H1 (cell line): ENCODE measurements around the gene S100A16. TPM values are rescaled to one million over a fixed set of nuclear protein-coding genes. Genes with fewer than 3 reads are reported as not detected.
A peak's percentile ranks its signal among the peaks of the same experiment; 100 is the strongest.

Experiments
- CTCF ChIA-PET: fragments of 300-600 bp; sonication (Branson Sonifier 250); formaldehyde crosslinking; loops from one replicate; lab custom pipeline; 2021; ENCODE audit not compliant: partially characterized antibody; lab: Charles Lee
- POLR2A ChIA-PET: fragments of 300-600 bp; sonication (Branson Sonifier 250); formaldehyde crosslinking; loops from one replicate; lab custom pipeline; 2021; ENCODE audit warnings: inconsistent platforms; ENCODE audit not compliant: partially characterized antibody; lab: Charles Lee
- DNase-seq, 2 experiments: peaks; one replicate each; pipeline versions ENCODE4 v3.0.0 to v3.0.0-alpha.2; 2010 to 2022; ENCODE audit warnings: low spot score in 2 of 2, low read depth in 1 of 2, mixed read lengths in 1 of 2
- FAIRE-seq: peaks from 2 replicates; lab custom pipeline; 2011; peaks lifted over from hg19 to GRCh38; lab: Jason Lieb, UNC
- H2AFZ ChIP-seq: 2 replicates; pipeline ENCODE4 v1.8.1; 2012; ENCODE audit warnings: low read length, inconsistent platforms
- H2AK5ac ChIP-seq: 2 replicates; pipeline ENCODE4 v1.6.1; 2013; ENCODE audit warnings: low read depth, low read length
- H2BK120ac ChIP-seq: replicated peaks from 2 replicates; pipeline ENCODE3; 2013; ENCODE audit warnings: low read depth, low read length, inconsistent platforms
- H2BK12ac ChIP-seq: 2 replicates; pipeline ENCODE4 v1.6.1; 2013; ENCODE audit warnings: low read depth, low read length
- H2BK15ac ChIP-seq: 2 replicates; pipeline ENCODE4 v1.6.1; 2013; ENCODE audit warnings: low read length
- H2BK20ac ChIP-seq: 2 replicates; pipeline ENCODE4 v1.6.1; 2013; ENCODE audit warnings: low read length
- H2BK5ac ChIP-seq: 2 replicates; pipeline ENCODE4 v1.6.1; 2013; ENCODE audit warnings: low read depth, low read length
- H3K14ac ChIP-seq: 2 replicates; pipeline ENCODE4 v1.6.1; 2013; ENCODE audit warnings: inconsistent platforms; ENCODE audit not compliant: insufficient read length
- H3K18ac ChIP-seq: 2 replicates; pipeline ENCODE4 v1.6.1; 2013; ENCODE audit warnings: low read length; ENCODE audit errors: extremely low read depth
- H3K23ac ChIP-seq: 2 replicates; pipeline ENCODE4 v1.6.1; 2013; ENCODE audit warnings: inconsistent platforms; ENCODE audit not compliant: insufficient read length
- H3K23me2 ChIP-seq: 2 replicates; pipeline ENCODE4 v1.6.1; 2013; ENCODE audit warnings: low read depth, low read length
- H3K27ac ChIP-seq: 2 replicates; pipeline ENCODE4 v1.6.1; 2011; ENCODE audit warnings: low read depth, low read length, inconsistent platforms
- H3K27me3 ChIP-seq, 4 experiments: replicated peaks in 1 of 4; 1 replicate in 1 of 4; 2 replicates in 3 of 4; pipeline versions ENCODE4 v1.6.1 to v1.8.1; 2011 to 2013; ENCODE audit warnings: low read length in 3 of 4, mild to moderate bottlenecking in 3 of 4, inconsistent platforms in 2 of 4, mixed read lengths in 2 of 4, moderate library complexity in 1 of 4; ENCODE audit not compliant: control insufficient read depth in 3 of 4, insufficient read depth in 3 of 4; ENCODE audit errors: extremely low read depth in 1 of 4
- H3K36me3 ChIP-seq, 4 experiments: 2 replicates each; pipeline versions ENCODE4 v1.6.1 to v1.8.1; 2011 to 2013; ENCODE audit warnings: mild to moderate bottlenecking in 4 of 4, low read length in 3 of 4, moderate library complexity in 2 of 4, control low read depth in 1 of 4, inconsistent platforms in 1 of 4; ENCODE audit not compliant: insufficient read depth in 4 of 4, control insufficient read depth in 2 of 4
- H3K4ac ChIP-seq: replicated peaks from 2 replicates; pipeline ENCODE3; 2013; ENCODE audit warnings: low read length, low read depth, mixed read lengths, inconsistent platforms; ENCODE audit not compliant: insufficient read length
- H3K4me1 ChIP-seq, 4 experiments: replicated peaks in 1 of 4; 1 replicate in 1 of 4; 2 replicates in 3 of 4; pipeline versions ENCODE4 v1.6.1 to v1.8.1; 2011 to 2013; ENCODE audit warnings: low read length in 3 of 4, inconsistent platforms in 2 of 4, mixed read lengths in 1 of 4; ENCODE audit not compliant: insufficient read depth in 4 of 4, control insufficient read depth in 3 of 4
- H3K4me2 ChIP-seq, 2 experiments: 2 replicates each; pipeline versions ENCODE4 v1.6.1 to v1.8.1; 2011 to 2013; ENCODE audit warnings: low read depth in 2 of 2, low read length in 2 of 2, control low read depth in 1 of 2, inconsistent platforms in 1 of 2, mild to moderate bottlenecking in 1 of 2; ENCODE audit not compliant: insufficient read depth in 1 of 2
- H3K4me3 ChIP-seq, 4 experiments: fragments of 200-600, 300-600 bp in 1 of 4; sonication (generic), shearing (Covaris generic), sonication (Bioruptor Twin) in 1 of 4; 2 replicates each; pipeline versions ENCODE4 v1.5.1 to v1.8.1; 2011 to 2016; ENCODE audit warnings: low read length in 4 of 4, low read depth in 3 of 4, control low read depth in 2 of 4, inconsistent platforms in 2 of 4, mild to moderate bottlenecking in 2 of 4, mixed read lengths in 1 of 4, moderate library complexity in 1 of 4; ENCODE audit not compliant: insufficient read depth in 2 of 4; ENCODE audit errors: extremely low read depth in 1 of 4
- H3K56ac ChIP-seq: replicated peaks from 2 replicates; pipeline ENCODE3; 2013; ENCODE audit warnings: low read depth, mild to moderate bottlenecking, mixed read lengths, low read length, inconsistent platforms; ENCODE audit not compliant: insufficient read length
- H3K79me1 ChIP-seq: 2 replicates; pipeline ENCODE4 v1.6.1; 2013; ENCODE audit warnings: low read depth, low read length, control low read depth
- H3K79me2 ChIP-seq, 2 experiments: 2 replicates each; pipeline versions ENCODE4 v1.6.1 to v1.8.1; 2012 to 2013; ENCODE audit warnings: low read length in 2 of 2, mild to moderate bottlenecking in 2 of 2, inconsistent platforms in 1 of 2; ENCODE audit not compliant: insufficient read depth in 2 of 2, control insufficient read depth in 1 of 2
- H3K9ac ChIP-seq, 4 experiments: replicated peaks in 1 of 4; 1 replicate in 1 of 4; 2 replicates in 3 of 4; pipeline versions ENCODE4 v1.6.1 to v1.8.1; 2011 to 2013; ENCODE audit warnings: low read depth in 3 of 4, low read length in 3 of 4, control low read depth in 2 of 4, mild to moderate bottlenecking in 2 of 4, moderate library complexity in 2 of 4, inconsistent platforms in 1 of 4; ENCODE audit errors: extremely low read depth in 1 of 4
- H3K9me3 ChIP-seq, 2 experiments: 2 replicates each; pipeline versions ENCODE4 v1.6.1 to v1.8.1; 2012 to 2013; ENCODE audit warnings: mild to moderate bottlenecking in 2 of 2, moderate library complexity in 2 of 2, control low read depth in 1 of 2, inconsistent platforms in 1 of 2, low read depth in 1 of 2, low read length in 1 of 2, mixed read lengths in 1 of 2; ENCODE audit not compliant: insufficient read depth in 2 of 2
- H4K20me1 ChIP-seq, 2 experiments: replicated peaks in 1 of 2; 2 replicates each; pipeline versions ENCODE3 to v1.8.1; 2011 to 2013; ENCODE audit warnings: inconsistent platforms in 2 of 2, low read length in 2 of 2, mild to moderate bottlenecking in 1 of 2; ENCODE audit not compliant: insufficient read depth in 2 of 2, control insufficient read depth in 1 of 2
- H4K5ac ChIP-seq: 2 replicates; pipeline ENCODE4 v1.6.1; 2013; ENCODE audit warnings: low read length, low read depth, mixed read lengths, inconsistent platforms; ENCODE audit not compliant: insufficient read length
- H4K8ac ChIP-seq: 2 replicates; pipeline ENCODE4 v1.8.0; 2013; ENCODE audit warnings: mild to moderate bottlenecking, moderate library complexity, low read length, inconsistent platforms; ENCODE audit not compliant: insufficient read depth; ENCODE audit errors: extremely low read depth
- H4K91ac ChIP-seq: replicated peaks from 2 replicates; pipeline ENCODE3; 2013; ENCODE audit warnings: low read length, mixed read lengths, inconsistent platforms; ENCODE audit not compliant: insufficient read length
- BRCA1 ChIP-seq: IDR thresholded peaks from 2 replicates; pipeline ENCODE4 v1.6.1; 2012; ENCODE audit warnings: low read depth, low read length, improper control_type of control experiment
- CHD2 ChIP-seq: IDR thresholded peaks from 2 replicates; pipeline ENCODE4 v1.6.1; 2012; ENCODE audit warnings: low read length, improper control_type of control experiment
- CTBP2 ChIP-seq: IDR thresholded peaks from 2 replicates; pipeline ENCODE4 v1.7.0; 2011; ENCODE audit warnings: borderline replicate concordance, mild to moderate bottlenecking, moderate library complexity, mixed read lengths, low read length; ENCODE audit not compliant: insufficient read depth, insufficient read length
- CTCF ChIP-seq, 3 experiments: IDR thresholded peaks; 1 replicate in 2 of 3; 2 replicates in 1 of 3; pipeline versions ENCODE4 v1.5.1 to v1.6.1; 2011; ENCODE audit warnings: low read length in 3 of 3, mild to moderate bottlenecking in 3 of 3, inconsistent platforms in 2 of 3, low read depth in 1 of 3, moderate library complexity in 1 of 3; ENCODE audit not compliant: insufficient read depth in 1 of 3; ENCODE audit errors: control extremely low read depth in 1 of 3
- KDM1A ChIP-seq: fragments of 200-600, 300-600 bp; sonication (generic); IDR thresholded peaks from 2 replicates; pipeline ENCODE4 v1.7.1; 2016; ENCODE audit warnings: mild to moderate bottlenecking, low read length, borderline replicate concordance
- PHF8 ChIP-seq: fragments of 200-600 bp; sonication (generic); conservative IDR thresholded peaks from 2 replicates; pipeline ENCODE4 v1.7.1; 2012; ENCODE audit warnings: low read depth, mild to moderate bottlenecking, inconsistent platforms, low read length, moderate library complexity
- RAD21 ChIP-seq, 2 experiments: IDR thresholded peaks in 1 of 2; conservative IDR thresholded peaks in 1 of 2; 2 replicates each; pipeline ENCODE4 v1.6.1; 2011; ENCODE audit warnings: low read depth in 2 of 2, low read length in 2 of 2, improper control_type of control experiment in 1 of 2, inconsistent platforms in 1 of 2, mild to moderate bottlenecking in 1 of 2, moderate library complexity in 1 of 2
- SIX5 ChIP-seq: IDR thresholded peaks from 2 replicates; pipeline ENCODE4 v1.6.1; 2011; ENCODE audit warnings: mild to moderate bottlenecking, low read depth, low read length
- TAF1 ChIP-seq: IDR thresholded peaks from 2 replicates; pipeline ENCODE4 v1.6.1; 2011; ENCODE audit warnings: mild to moderate bottlenecking, low read depth, low read length
- TEAD4 ChIP-seq: IDR thresholded peaks from 2 replicates; pipeline ENCODE4 v1.6.1; 2012; ENCODE audit warnings: low read depth, low read length, inconsistent platforms, mixed read lengths
- WGBS, 2 experiments: shearing (Covaris generic) in 1 of 2; methylation state at CpG; one replicate each; pipeline versions ENCODE4 v1.1.6 to v1.1.7; 2013 to 2015; ENCODE audit warnings: low lambda C conversion rate in 2 of 2, mixed read lengths in 2 of 2, inconsistent platforms in 1 of 2, low coverage in 1 of 2, missing lambda C conversion rate in 1 of 2; ENCODE audit not compliant: insufficient replicate concordance in 2 of 2, insufficient coverage in 1 of 2, insufficient read length in 1 of 2; ENCODE audit errors: extremely low coverage in 1 of 2, missing lambda C conversion rate in 1 of 2; 5-methylcytosine and 5-hydroxymethylcytosine counted together
- polyA plus RNA-seq, 7 experiments: library from polyadenylated mRNA; depleted of rRNA in 3 of 7; stranded (reverse) in 5 of 7; unstranded in 2 of 7; fragments of >200 nt in 5 of 7; fragments of 200-250 nt in 2 of 7; gene quantifications; 1 replicate in 5 of 7; 2 replicates in 1 of 7; 4 replicates in 1 of 7; pipeline versions ENCODE4 v1.2.1 to v1.2.3, GENCODE V29; 2011 to 2013; ENCODE audit warnings: missing spikeins in 2 of 7, mixed read lengths in 2 of 7
- total RNA-seq: library from RNA; stranded (reverse); fragmentation: NEBNext Ultra II Directional; extraction: Animal tissue kit (Norgen Biotek cat#: 25700); gene quantifications from 2 replicates; pipeline ENCODE4 v1.2.1, GENCODE V29; 2021

S100A16 gene
- total and polyA plus RNA-seq, 2 of the 8 experiments (the other 6 are each of a cell fraction or from before 2014, with no cell fraction given): 14.9 to 61.4 TPM

DNA sequence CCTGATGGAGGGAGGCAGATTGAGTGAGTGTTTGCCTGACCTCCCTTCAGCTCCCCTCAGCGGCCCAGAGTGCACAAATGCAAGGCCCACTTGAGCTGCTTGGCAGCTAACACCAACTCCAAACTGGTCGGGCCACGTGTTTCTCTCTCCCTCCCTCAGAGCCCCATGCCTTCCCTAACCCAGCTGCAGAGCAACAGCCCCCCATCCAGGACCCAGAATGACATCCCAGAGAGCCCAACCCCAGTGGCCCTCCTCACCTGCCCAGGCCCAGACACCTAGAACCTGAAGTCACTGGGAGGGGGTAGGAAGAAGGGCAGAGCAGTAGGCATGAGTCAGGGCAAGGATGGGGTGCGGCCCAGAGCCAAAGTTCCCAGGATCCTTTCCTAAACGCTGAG lies 4.0 kb upstream of the S100A16 start:
- H3K4ac ChIP-seq: no peak overlapping the region
- peak overlapping the region; percentile 80; the same call in 1 of the 2 replicates for H2BK12ac ChIP-seq
- no peak for DNase-seq
- no peak overlapping the region for H3K4me2 ChIP-seq
- peaks cover 0 to 20% (median 9%) of the 10 kb centered on the region in 4 experiments; a peak in 6 of 7 replicates for H3K4me1 ChIP-seq
- H2BK20ac ChIP-seq: no peak overlapping the region
- peaks cover 3% of the 10 kb centered on the region for H3K23me2 ChIP-seq
- H2BK120ac ChIP-seq: no peak overlapping the region
- no peaks in the 10 kb centered on the region for H3K9me3 ChIP-seq
- H4K91ac ChIP-seq: no peak overlapping the region
- WGBS, 2 experiments: 87% methylated on average over 5 of the region's 5 CpGs; no CpG with 5 or more reads in 1 of the 2 experiments
- no peak for FAIRE-seq
- peak overlapping the region; percentile 15 for H3K18ac ChIP-seq
- H3K79me1 ChIP-seq: no peaks in the 10 kb centered on the region
- no peak overlapping the region for H3K9ac ChIP-seq
- no peak overlapping the region; the same call in none of the 2 replicates for H4K8ac ChIP-seq
- H3K36me3 ChIP-seq: peaks cover 0 to 6% (median 0%) of the 10 kb centered on the region in 4 experiments; a peak in 4 of 8 replicates
- no peak overlapping the region for H2AFZ ChIP-seq
- no peak overlapping the region for H3K4me3 ChIP-seq
- 0 out of 2 replicates have a peak overlapping the region, but pooled peaks have one; percentile 44 for H2BK5ac ChIP-seq
- no peaks in the 10 kb centered on the region; a peak in 1 of 7 replicates for H3K27me3 ChIP-seq
- H3K56ac ChIP-seq: no peak overlapping the region
- H3K23ac ChIP-seq: no peak overlapping the region
- H3K14ac ChIP-seq: no peak overlapping the region
- ChIA-PET POLR2A (interaction anchor here (15.3 kb wide), 1 partner anchor 11 kb away, joined by 261 read pairs; the partner anchor contains the start of genes CHTOP, S100A1 and S100A13), CTCF (interaction anchor here (1.1 to 15.9 kb wide), 23 partner anchors 10 to 268 kb away, joined by 3 to 224 read pairs (median 5); partner anchors contain the start of genes PGLYRP4, S100A1, S100A13 and S100A2)
- no peak overlapping the region for H3K27ac ChIP-seq
- H4K5ac ChIP-seq: no peak overlapping the region
- 0 out of 2 replicates have a peak overlapping the region, but pooled peaks have one; percentile 28 for H2AK5ac ChIP-seq
- H4K20me1 ChIP-seq: no peaks in the 10 kb centered on the region
- H2BK15ac ChIP-seq: 0 out of 2 replicates have a peak overlapping the region, but pooled peaks have one; percentile 67
- no peaks in the 10 kb centered on the region for H3K79me2 ChIP-seq
- TF ChIP-seq TEAD4 (no peak), BRCA1 (no peak), KDM1A (no peak), RAD21 (IDR thresholded peaks at IDR 0.05 in 1 of 2, conservative IDR thresholded peaks at IDR 0.05 in 1 of 2; ENCODE audit: low read depth in 2 of 2, low read length in 2 of 2) (no peak), CTBP2 (no peak), PHF8 (no peak), SIX5 (no peak), CHD2 (no peak), CTCF (IDR thresholded peaks at IDR 0.05; ENCODE audit: control extremely low read depth in 1 of 3, insufficient read depth in 1 of 3, low read depth in 1 of 3, low read length in 3 of 3) (no peak), TAF1 (no peak)
